Mammary epithelial cell (primary cell): ENCODE results near the gene TRABD2B.

ENCODE experiments used
- EZH2 ChIP-seq: IDR thresholded peaks from 2 replicates; pipeline ENCODE4 v1.6.1; 2012; ENCODE audit warnings: low read length, inconsistent platforms, borderline replicate concordance
- TF ChIP-seq, protein P1 (sequence below), 2 donors: IDR thresholded peaks in 1 of 2; conservative IDR thresholded peaks in 1 of 2; 2 replicates each; pipeline ENCODE4 v1.5.1; 2011 to 2012; ENCODE audit warnings: inconsistent platforms in 2 of 2, low read length in 2 of 2, mild to moderate bottlenecking in 2 of 2, control low read depth in 1 of 2, low read depth in 1 of 2; ENCODE audit not compliant: insufficient read depth in 1 of 2; ENCODE audit errors: extremely low read depth in 1 of 2

DNA sequence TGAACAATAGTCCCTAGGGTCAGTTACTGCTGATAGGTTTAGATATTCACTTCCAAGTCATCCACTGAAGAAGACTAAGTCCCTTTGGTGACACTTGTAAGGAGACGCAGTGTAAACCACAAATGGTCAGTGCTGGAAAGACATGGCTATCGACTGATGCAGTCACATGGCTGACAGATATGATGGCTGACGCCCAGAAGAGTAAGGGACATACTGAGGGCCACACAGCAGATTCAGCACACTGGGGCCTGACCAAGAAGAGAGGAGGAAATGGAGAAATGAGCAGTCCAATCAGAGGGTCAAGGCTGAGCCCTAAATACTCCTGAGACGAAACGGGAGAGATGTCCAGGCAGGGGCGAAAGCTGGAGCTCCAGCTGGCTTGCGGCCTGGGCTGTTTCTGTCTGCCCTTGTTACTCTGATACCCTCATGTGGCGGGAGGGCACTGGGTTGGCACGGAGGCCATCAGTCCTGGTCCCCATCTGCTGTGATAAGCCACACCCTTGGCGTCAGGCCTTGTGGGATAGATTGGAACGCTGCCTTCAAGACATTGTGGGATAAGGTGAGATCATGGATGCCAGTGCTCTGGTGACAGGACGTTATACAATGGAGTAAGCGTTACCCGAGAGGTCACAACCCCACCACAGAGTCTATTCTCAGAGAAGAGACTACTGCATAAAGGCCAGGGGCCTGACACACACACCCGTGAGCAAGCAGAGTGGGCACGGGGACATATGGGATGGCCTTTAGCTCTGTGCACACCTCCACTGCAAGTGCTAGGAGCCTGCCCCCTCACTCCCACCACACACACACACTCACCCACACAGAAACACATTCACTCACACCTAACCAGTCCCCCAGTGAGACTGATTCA is 158.4 kb downstream of the TRABD2B start:
- TF ChIP-seq, protein P1, sequence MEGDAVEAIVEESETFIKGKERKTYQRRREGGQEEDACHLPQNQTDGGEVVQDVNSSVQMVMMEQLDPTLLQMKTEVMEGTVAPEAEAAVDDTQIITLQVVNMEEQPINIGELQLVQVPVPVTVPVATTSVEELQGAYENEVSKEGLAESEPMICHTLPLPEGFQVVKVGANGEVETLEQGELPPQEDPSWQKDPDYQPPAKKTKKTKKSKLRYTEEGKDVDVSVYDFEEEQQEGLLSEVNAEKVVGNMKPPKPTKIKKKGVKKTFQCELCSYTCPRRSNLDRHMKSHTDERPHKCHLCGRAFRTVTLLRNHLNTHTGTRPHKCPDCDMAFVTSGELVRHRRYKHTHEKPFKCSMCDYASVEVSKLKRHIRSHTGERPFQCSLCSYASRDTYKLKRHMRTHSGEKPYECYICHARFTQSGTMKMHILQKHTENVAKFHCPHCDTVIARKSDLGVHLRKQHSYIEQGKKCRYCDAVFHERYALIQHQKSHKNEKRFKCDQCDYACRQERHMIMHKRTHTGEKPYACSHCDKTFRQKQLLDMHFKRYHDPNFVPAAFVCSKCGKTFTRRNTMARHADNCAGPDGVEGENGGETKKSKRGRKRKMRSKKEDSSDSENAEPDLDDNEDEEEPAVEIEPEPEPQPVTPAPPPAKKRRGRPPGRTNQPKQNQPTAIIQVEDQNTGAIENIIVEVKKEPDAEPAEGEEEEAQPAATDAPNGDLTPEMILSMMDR (conservative IDR thresholded peaks at IDR 0.05 in 1 of 2, IDR thresholded peaks at IDR 0.05 in 1 of 2; ENCODE audit: extremely low read depth in 1 of 2, insufficient read depth in 1 of 2, low read depth in 1 of 2, low read length in 2 of 2): no peak
- TF ChIP-seq EZH2: no peak
